GM12874 (cell line): ENCODE results near the gene MEX3D.

Experiments
- CTCF ChIP-seq: IDR thresholded peaks from 2 replicates; pipeline ENCODE4 v1.5.1; 2011; ENCODE audit warnings: low read depth, mild to moderate bottlenecking, control low read depth, low read length, moderate library complexity; ENCODE audit not compliant: insufficient read depth

The MEX3D gene

GRCh38 chr19:1558552-1558951 lies 9.6 kb downstream of the MEX3D start:
- no peak for TF ChIP-seq CTCF

GRCh38 chr19:1556390-1557070 lies 11.6 kb downstream of the MEX3D start:
- no peak for TF ChIP-seq CTCF

GRCh38 chr19:1555487-1556389 lies 12.4 kb downstream of the MEX3D start:
- TF ChIP-seq CTCF: no peak

GRCh38 chr19:1554968-1555367 lies 13.2 kb downstream of the MEX3D start:
- no peak for TF ChIP-seq CTCF

GRCh38 chr19:1553415-1553814 lies 14.7 kb downstream of the MEX3D start:
- no peak for TF ChIP-seq CTCF

GRCh38 chr19:1551068-1552040 lies 16.8 kb downstream of the MEX3D start:
- TF ChIP-seq CTCF: no peak
